ENCODE data around the gene KCTD10. TPM values are rescaled to one million over a fixed set of nuclear protein-coding genes. Genes with fewer than 3 reads are reported as not detected.
A peak's percentile ranks its signal among the peaks of the same experiment; 100 is the strongest.
"Not testable (repeated sequence)": the region's sequence is repeated elsewhere in the genome, so short reads cannot be mapped to it uniquely, and the experiment has no call there.

The KCTD10 gene
- total and polyA plus RNA-seq, 10 of the 15 experiments (the other 5 are each of a cell fraction or from before 2014, with no cell fraction given), result 5.6 to 52.0 (median 34.2) TPM

GRCh38 chr12:109475121-109475520 lies 2.0 kb downstream of the KCTD10 start:
- ChIA-PET SMC1A (ENCODE audit: uncharacterized antibody, unreplicated experiment) (interaction anchor here (2.0 kb wide), 1 partner anchor 42 kb away, joined by 4 read pairs; no protein-coding TSS in a partner anchor), CTCF (interaction anchor here (0.6 kb wide), 1 partner anchor 42 kb away, joined by 3 read pairs; no protein-coding TSS in a partner anchor), RAD21 (ENCODE audit: unreplicated experiment) (no interaction called here), POLR2A (no interaction called here)
- WGBS (ENCODE audit: insufficient coverage, insufficient replicate concordance, low lambda C conversion rate, missing lambda C conversion rate), result 95% methylated on average over 7 of the region's 7 CpGs
- H3K9me3 ChIP-seq (replicated peaks; ENCODE audit: control insufficient read depth, insufficient read depth, low read length), result no peaks in the 10 kb centered on the region
- in situ Hi-C loops (cut with MboI) (no loop called here), intact Hi-C loops (cut with micrococcal nuclease; ENCODE audit: unreplicated experiment) (no loop called here)
- no peak overlapping the region for H3K9ac ChIP-seq (ENCODE audit: control insufficient read depth, insufficient read depth, low read length)
- no peaks in the 10 kb centered on the region for H3K27me3 ChIP-seq (replicated peaks in 1 of 2; ENCODE audit: control insufficient read depth in 2 of 2, insufficient read depth in 2 of 2, low read length in 1 of 2)
- H3K4me3 ChIP-seq, result no peak overlapping the region
- no peaks in the 10 kb centered on the region for H3K36me3 ChIP-seq (ENCODE audit: control insufficient read depth in 2 of 2, insufficient read depth in 2 of 2, low read length in 1 of 2)
- TF ChIP-seq MEF2A (IDR thresholded peaks at IDR 0.05; ENCODE audit: insufficient read depth, low read depth, low read length), result no peak
- H3K27ac ChIP-seq (ENCODE audit: control insufficient read depth, insufficient read depth), result no peak overlapping the region
- H3K4me1 ChIP-seq (ENCODE audit: control insufficient read depth, insufficient read depth, low read length), result peaks cover 7% of the 10 kb centered on the region; the same call in 1 of the 2 replicates
- H3K4me2 ChIP-seq (ENCODE audit: control insufficient read depth, insufficient read depth), result peak overlapping the region; percentile 93; the same call in 1 of the 2 replicates
- ATAC-seq (no peak), FAIRE-seq (no peak), DNase-seq (ENCODE audit: low read depth, low spot score) (no peak)
- H4K20me1 ChIP-seq (ENCODE audit: control insufficient read depth, insufficient read depth), result no peaks in the 10 kb centered on the region; the same call in 1 of the 2 replicates
- H3K79me2 ChIP-seq (ENCODE audit: control insufficient read depth, insufficient read depth, low read length), result peaks cover 57% of the 10 kb centered on the region
- H2AFZ ChIP-seq (ENCODE audit: control insufficient read depth, low read depth, low read length), result no peak overlapping the region
- BruUV-seq (replicated peaks), result no TSS peak

- H3K79me2 ChIP-seq (ENCODE audit: control insufficient read depth, insufficient read depth, low read length), result peaks cover 54% of the 10 kb centered on the region
- ChIA-PET CTCF (interaction anchor here (0.9 kb wide), 1 partner anchor 41 kb away, joined by 3 read pairs; no protein-coding TSS in a partner anchor), SMC1A (ENCODE audit: uncharacterized antibody, unreplicated experiment) (interaction anchor here (2.0 kb wide), 1 partner anchor 41 kb away, joined by 4 read pairs; no protein-coding TSS in a partner anchor)
- H3K27ac ChIP-seq (ENCODE audit: control insufficient read depth, insufficient read depth); FAIRE-seq; ATAC-seq; DNase-seq (ENCODE audit: low read depth, low spot score); H3K4me1 ChIP-seq (ENCODE audit: control insufficient read depth, insufficient read depth, low read length); H3K4me3 ChIP-seq; BruUV-seq (replicated peaks); H3K27me3 ChIP-seq (replicated peaks in 1 of 2; ENCODE audit: control insufficient read depth in 2 of 2, insufficient read depth in 2 of 2, low read length in 1 of 2); H3K9ac ChIP-seq (ENCODE audit: control insufficient read depth, insufficient read depth, low read length); intact Hi-C loops (cut with micrococcal nuclease; ENCODE audit: unreplicated experiment); H3K4me2 ChIP-seq (ENCODE audit: control insufficient read depth, insufficient read depth); H3K9me3 ChIP-seq (replicated peaks; ENCODE audit: control insufficient read depth, insufficient read depth, low read length); RAD21 ChIA-PET (ENCODE audit: unreplicated experiment); POLR2A ChIA-PET; H2AFZ ChIP-seq (ENCODE audit: control insufficient read depth, low read depth, low read length); H3K36me3 ChIP-seq (ENCODE audit: control insufficient read depth in 2 of 2, insufficient read depth in 2 of 2, low read length in 1 of 2); H4K20me1 ChIP-seq (ENCODE audit: control insufficient read depth, insufficient read depth); in situ Hi-C loops (cut with MboI): not testable (repeated sequence)
- WGBS (ENCODE audit: insufficient coverage, insufficient replicate concordance, low lambda C conversion rate, missing lambda C conversion rate), result 89% methylated on average over 12 of the region's 16 CpGs
Measured at GRCh38 chr12:109473526-109474270, 3.4 kb downstream of the KCTD10 start.
